Nephron progenitor cell (in vitro differentiated cells): Measurements from ENCODE around the gene TRMU.

Source experiments
- DNase-seq: peaks from one replicate; pipeline ENCODE4 v3.0.0; 2021
- H3K27ac Mint-ChIP-seq: 2 replicates; pipeline ENCODE4 v1.8.0; 2021; ENCODE audit warnings: mild to moderate bottlenecking, moderate library complexity, mixed read lengths
- H3K27me3 Mint-ChIP-seq: 2 replicates; pipeline ENCODE4 v1.8.0; 2021; ENCODE audit warnings: mild to moderate bottlenecking, low read depth, mixed read lengths; ENCODE audit not compliant: poor library complexity
- H3K36me3 Mint-ChIP-seq: 2 replicates; pipeline ENCODE4 v1.8.0; 2021; ENCODE audit warnings: low read depth, mixed read lengths
- H3K4me1 Mint-ChIP-seq: 2 replicates; pipeline ENCODE4 v1.8.0; 2021; ENCODE audit warnings: mixed read lengths
- H3K4me3 Mint-ChIP-seq: 2 replicates; pipeline ENCODE4 v1.8.0; 2021; ENCODE audit warnings: mild to moderate bottlenecking, moderate library complexity, mixed read lengths
- H3K9me3 Mint-ChIP-seq: 2 replicates; pipeline ENCODE4 v1.8.0; 2021; ENCODE audit warnings: mild to moderate bottlenecking, moderate library complexity, mixed read lengths
- TF ChIP-seq, protein P1 (sequence below): fragments of 200-600 bp; sonication (generic); IDR thresholded peaks from 2 replicates; pipeline ENCODE4 v1.5.0; 2021; ENCODE audit warnings: antibody characterized with exemption

The TRMU gene

DNA sequence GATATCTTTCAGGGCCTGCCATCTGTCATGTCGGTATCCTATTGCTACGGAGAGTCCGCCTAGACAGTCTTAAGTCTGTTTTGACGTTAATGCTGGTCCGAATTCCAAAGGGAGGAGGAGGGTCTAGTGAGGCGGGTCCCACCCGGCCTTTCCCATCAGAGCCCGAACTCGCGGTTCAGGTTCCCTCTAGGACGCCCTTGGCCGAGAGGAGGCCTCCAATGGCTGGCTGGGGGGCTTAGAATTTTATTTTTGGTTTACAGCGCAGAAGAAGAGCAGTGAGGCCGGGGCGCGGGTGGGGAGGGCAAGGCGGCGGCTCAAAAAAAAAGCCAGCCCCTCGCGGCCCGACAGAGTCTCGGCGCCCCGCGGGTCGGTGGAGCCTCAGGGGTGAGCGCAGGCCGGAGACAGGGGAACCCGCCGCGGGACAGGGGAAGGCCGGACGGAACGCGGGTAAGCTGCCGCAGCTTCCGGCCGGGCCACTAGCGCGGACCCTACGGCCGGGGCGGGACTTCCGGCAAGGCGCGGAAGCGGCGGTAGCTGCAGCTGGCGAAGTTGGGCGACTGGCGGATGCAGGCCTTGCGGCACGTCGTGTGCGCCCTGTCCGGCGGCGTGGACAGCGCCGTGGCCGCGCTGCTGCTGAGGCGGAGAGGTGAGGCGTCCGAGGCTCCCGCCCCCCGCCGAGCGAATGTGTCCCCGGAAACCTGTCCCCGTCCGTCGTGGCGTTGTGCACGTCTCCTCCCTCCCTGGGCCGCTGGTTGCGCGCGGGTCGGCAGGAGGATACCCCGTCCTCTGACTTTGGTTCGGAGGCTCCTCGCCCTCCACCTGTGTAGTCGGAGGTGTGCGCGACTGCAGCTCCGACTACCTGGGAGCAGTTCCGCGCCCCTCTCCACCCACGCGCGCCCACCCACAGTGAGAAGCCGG is at the start of gene TRMU:
Gene TRMU, plus strand, starts transcription at position 514 of the 918 bp plus-strand sequence. Its CDS starts 51 bp downstream, at position 565.
- peaks cover 5% of the 10 kb centered on the region for H3K27me3 Mint-ChIP-seq
- H3K36me3 Mint-ChIP-seq = peaks cover 42% of the 10 kb centered on the region
- TF ChIP-seq, protein P1, sequence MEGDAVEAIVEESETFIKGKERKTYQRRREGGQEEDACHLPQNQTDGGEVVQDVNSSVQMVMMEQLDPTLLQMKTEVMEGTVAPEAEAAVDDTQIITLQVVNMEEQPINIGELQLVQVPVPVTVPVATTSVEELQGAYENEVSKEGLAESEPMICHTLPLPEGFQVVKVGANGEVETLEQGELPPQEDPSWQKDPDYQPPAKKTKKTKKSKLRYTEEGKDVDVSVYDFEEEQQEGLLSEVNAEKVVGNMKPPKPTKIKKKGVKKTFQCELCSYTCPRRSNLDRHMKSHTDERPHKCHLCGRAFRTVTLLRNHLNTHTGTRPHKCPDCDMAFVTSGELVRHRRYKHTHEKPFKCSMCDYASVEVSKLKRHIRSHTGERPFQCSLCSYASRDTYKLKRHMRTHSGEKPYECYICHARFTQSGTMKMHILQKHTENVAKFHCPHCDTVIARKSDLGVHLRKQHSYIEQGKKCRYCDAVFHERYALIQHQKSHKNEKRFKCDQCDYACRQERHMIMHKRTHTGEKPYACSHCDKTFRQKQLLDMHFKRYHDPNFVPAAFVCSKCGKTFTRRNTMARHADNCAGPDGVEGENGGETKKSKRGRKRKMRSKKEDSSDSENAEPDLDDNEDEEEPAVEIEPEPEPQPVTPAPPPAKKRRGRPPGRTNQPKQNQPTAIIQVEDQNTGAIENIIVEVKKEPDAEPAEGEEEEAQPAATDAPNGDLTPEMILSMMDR = no peak
- peak within 1 kb of the TSS; percentile 96 for H3K4me3 Mint-ChIP-seq
- H3K4me1 Mint-ChIP-seq = peaks cover 31% of the 10 kb centered on the region
- peak within 1 kb of the TSS; percentile 96 for H3K27ac Mint-ChIP-seq
- no peaks in the 10 kb centered on the region for H3K9me3 Mint-ChIP-seq
- peak; percentile 88 for DNase-seq

DNA sequence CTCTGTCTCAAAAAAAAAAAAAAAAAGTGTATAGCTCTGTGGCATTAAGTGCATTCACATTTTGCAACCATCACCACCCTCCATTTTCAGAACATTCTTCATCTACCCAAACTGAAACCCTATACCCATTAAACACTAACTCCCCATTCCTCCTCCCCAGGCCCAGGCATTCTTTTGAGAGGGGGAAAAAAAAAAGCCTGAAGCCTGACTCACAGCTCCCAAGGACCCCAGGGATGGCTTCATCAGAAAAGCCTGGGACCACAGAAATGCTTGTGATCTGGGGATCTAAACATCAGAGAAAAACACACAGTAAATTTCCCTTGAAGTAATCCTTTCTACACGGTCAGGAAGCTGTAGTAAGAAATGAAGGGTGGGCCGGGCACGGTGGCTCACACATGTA is 49.5 kb upstream of the TRMU start:
- Mint-ChIP-seq H3K9me3 (no peaks in the 10 kb centered on the region), H3K36me3 (peaks cover 33% of the 10 kb centered on the region), H3K4me3 (no peak overlapping the region), H3K27me3 (peaks cover 5% of the 10 kb centered on the region), H3K27ac (no peak overlapping the region), H3K4me1 (peaks cover 6% of the 10 kb centered on the region)
- no peak for DNase-seq
- TF ChIP-seq, protein P1 = no peak

GRCh38 chr22:46286941-46287872 is 48.3 kb upstream of the TRMU start:
- Mint-ChIP-seq H3K27ac (peak overlapping the region; percentile 60), H3K36me3 (peaks cover 29% of the 10 kb centered on the region), H3K27me3 (peaks cover under 1% of the 10 kb centered on the region), H3K4me1 (peaks cover 6% of the 10 kb centered on the region), H3K4me3 (no peak overlapping the region), H3K9me3 (no peaks in the 10 kb centered on the region)
- no peak for DNase-seq
- TF ChIP-seq, protein P1 = no peak

DNA sequence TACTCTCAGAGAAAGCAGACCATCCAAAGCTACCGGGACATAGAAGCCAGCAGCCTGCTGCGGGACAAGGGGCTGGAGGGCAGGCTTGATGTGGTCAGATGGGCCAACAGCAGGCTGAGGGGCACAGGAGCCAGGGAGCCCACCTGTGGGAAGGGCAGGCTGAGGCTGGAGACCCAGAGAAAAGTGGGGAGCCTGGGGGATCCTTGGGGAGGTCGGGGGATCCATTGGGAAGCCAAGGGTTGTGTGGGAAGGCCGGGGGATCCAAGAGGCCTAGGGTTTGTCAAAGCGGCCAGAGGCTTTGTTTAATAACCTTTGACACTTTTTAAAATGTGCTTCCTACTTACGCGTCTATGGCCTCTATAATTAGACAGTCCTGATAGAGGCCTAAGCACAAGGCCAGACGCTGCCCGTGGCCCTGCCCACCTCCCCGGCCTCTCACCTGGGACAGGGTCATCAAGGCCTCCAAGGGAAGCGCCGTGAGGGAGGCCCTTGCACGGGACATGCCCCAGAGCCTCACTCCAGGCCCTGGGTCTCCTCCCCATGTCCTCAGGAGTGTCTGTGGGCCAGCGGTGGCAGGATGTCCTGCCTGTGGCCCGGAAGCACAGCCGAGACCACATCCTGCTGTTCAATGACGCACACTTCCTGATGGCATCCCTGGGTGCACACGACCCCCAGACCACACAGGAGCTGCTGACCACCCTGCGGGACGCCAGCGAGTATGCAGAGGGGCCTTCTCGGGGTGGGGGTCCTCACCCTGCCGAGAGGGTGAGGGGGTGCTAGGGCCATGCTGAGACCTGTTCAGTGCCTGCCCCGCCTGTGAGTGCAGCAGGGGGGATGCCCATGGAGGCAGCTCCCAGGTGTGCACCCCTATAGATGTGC is 47.4 kb upstream of the TRMU start:
- no peaks in the 10 kb centered on the region for H3K9me3 Mint-ChIP-seq
- TF ChIP-seq, protein P1 = no peak
- H3K4me3 Mint-ChIP-seq = no peak overlapping the region
- peak overlapping the region; percentile 60 for H3K27ac Mint-ChIP-seq
- peaks cover 9% of the 10 kb centered on the region for H3K4me1 Mint-ChIP-seq
- no peaks in the 10 kb centered on the region for H3K27me3 Mint-ChIP-seq
- no peak for DNase-seq
- H3K36me3 Mint-ChIP-seq = peaks cover 38% of the 10 kb centered on the region

DNA sequence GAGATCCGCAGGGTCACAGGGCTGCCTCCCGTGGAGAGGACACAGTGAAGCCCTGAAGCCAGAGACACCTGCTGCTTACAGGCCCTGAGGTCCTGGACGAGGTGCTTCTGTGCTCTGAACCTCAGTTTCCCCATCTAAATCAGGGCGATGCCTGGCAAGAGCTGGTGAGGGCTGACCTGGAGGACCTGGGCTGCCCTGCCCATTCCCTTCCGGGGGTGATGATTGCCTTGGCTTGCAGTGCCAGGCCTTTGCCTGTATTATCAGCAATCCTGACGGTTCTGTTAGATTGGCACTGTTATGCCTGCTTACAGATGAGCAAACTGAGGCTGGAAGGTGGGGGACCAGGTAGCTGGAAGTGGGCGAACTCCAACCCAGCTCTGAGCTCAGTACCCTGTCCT is 46.7 kb upstream of the TRMU start:
- DNase-seq = no peak
- Mint-ChIP-seq H3K4me3 (no peak overlapping the region), H3K36me3 (peaks cover 40% of the 10 kb centered on the region), H3K4me1 (peaks cover 16% of the 10 kb centered on the region), H3K27ac (no peak overlapping the region), H3K9me3 (no peaks in the 10 kb centered on the region), H3K27me3 (no peaks in the 10 kb centered on the region)
- TF ChIP-seq, protein P1 = no peak
